Stimulated activated CD4-positive, alpha-beta T cell treated with anti-CD3 and anti-CD28 coated beads, TNF-alpha, amount 100 ng/mL, for 1 hour (primary cell): ENCODE measurements around the gene ADRA2C.

Source experiments
- DNase-seq, 3 donors: peaks; one replicate each; pipeline ENCODE4 v3.0.0-alpha.2; 2020; ENCODE audit warnings: low read depth in 3 of 3, low spot score in 1 of 3

The ADRA2C gene

GRCh38 chr4:3791910-3792542 is 25.8 kb downstream of the ADRA2C start:
- DNase-seq = peak in 1 of 3 donors; percentile 5

GRCh38 chr4:3792813-3793212 is 26.6 kb downstream of the ADRA2C start:
- DNase-seq = no peak

GRCh38 chr4:3793545-3793944 is 27.4 kb downstream of the ADRA2C start:
- DNase-seq = no peak

GRCh38 chr4:3796960-3797359 is 30.8 kb downstream of the ADRA2C start:
- DNase-seq = no peak

- DNase-seq = no peak
Measured at GRCh38 chr4:3797831-3798790, 31.9 kb downstream of the ADRA2C start.

- no peak for DNase-seq
Measured at GRCh38 chr4:3799496-3799895, 33.3 kb downstream of the ADRA2C start.

GRCh38 chr4:3800351-3800750 is 34.2 kb downstream of the ADRA2C start:
- DNase-seq = no peak

GRCh38 chr4:3801521-3801920 is 35.3 kb downstream of the ADRA2C start:
- DNase-seq = no peak

- DNase-seq = no peak
Measured at GRCh38 chr4:3801931-3802550, 35.9 kb downstream of the ADRA2C start.

GRCh38 chr4:3802571-3803474 is 36.6 kb downstream of the ADRA2C start:
- no peak for DNase-seq

- DNase-seq = no peak
Measured at GRCh38 chr4:3803475-3803847, 37.3 kb downstream of the ADRA2C start.

- no peak for DNase-seq
Measured at GRCh38 chr4:3803946-3804345, 37.8 kb downstream of the ADRA2C start.

- no peak for DNase-seq
Measured at GRCh38 chr4:3805026-3805425, 38.8 kb downstream of the ADRA2C start.

- no peak for DNase-seq
Measured at GRCh38 chr4:3805731-3806130, 39.5 kb downstream of the ADRA2C start.

- no peak for DNase-seq
Measured at GRCh38 chr4:3807311-3807710, 41.1 kb downstream of the ADRA2C start.

- no peak for DNase-seq
Measured at GRCh38 chr4:3807822-3808496, 41.8 kb downstream of the ADRA2C start.

- DNase-seq = no peak
Measured at GRCh38 chr4:3808597-3808996, 42.4 kb downstream of the ADRA2C start.

GRCh38 chr4:3809028-3809427 is 42.8 kb downstream of the ADRA2C start:
- DNase-seq = no peak

GRCh38 chr4:3809451-3810110 is 43.4 kb downstream of the ADRA2C start:
- no peak for DNase-seq

- no peak for DNase-seq
Measured at GRCh38 chr4:3810111-3810680, 44.0 kb downstream of the ADRA2C start.
